Body of pancreas (tissue), 4 donors: Measurements from ENCODE around the gene ATP13A2. TPM values are rescaled to one million over a fixed set of nuclear protein-coding genes. Genes with fewer than 3 reads are reported as not detected.

Experiments
- ATAC-seq: fragments of 150-250 bp; one replicate; pipeline ENCODE4 v1.9.1; 2016
- DNase-seq, 4 donors: peaks; one replicate each; pipeline ENCODE4 v3.0.0-alpha.2; 2019
- H3K27ac ChIP-seq, 4 donors: fragments of 200-600 bp; sonication (generic); 1 replicate in 3 of 4; 2 replicates in 1 of 4; pipeline versions ENCODE4 v1.5.1 to v1.6.1; 2016 to 2019; ENCODE audit warnings: mild to moderate bottlenecking in 1 of 4, mixed read lengths in 1 of 4, moderate library complexity in 1 of 4
- H3K27me3 ChIP-seq, 2 donors: fragments of 200-600 bp; sonication (generic); one replicate each; pipeline ENCODE4 v1.6.0; 2016; ENCODE audit warnings: mild to moderate bottlenecking in 1 of 2
- H3K36me3 ChIP-seq, 2 donors: fragments of 200-600 bp; sonication (generic); replicated peaks in 1 of 2; 2 replicates each; pipeline ENCODE4 v1.5.1; 2016; ENCODE audit warnings: low read depth in 2 of 2; ENCODE audit not compliant: insufficient read depth in 1 of 2
- H3K4me1 ChIP-seq: fragments of 200-600 bp; sonication (generic); one replicate; pipeline ENCODE4 v1.6.0; 2016
- H3K4me3 ChIP-seq, 2 donors: fragments of 200-600 bp; sonication (generic); 1 replicate in 1 of 2; 2 replicates in 1 of 2; pipeline ENCODE4 v1.5.1; 2016 to 2019
- H3K9me3 ChIP-seq, 3 donors: fragments of 200-600 bp; sonication (generic); 1 replicate in 2 of 3; 2 replicates in 1 of 3; pipeline ENCODE4 v1.5.1; 2016
- CTCF ChIP-seq, 7 experiments: fragments of 450-650 bp in 4 of 7; fragments of 200-600 bp in 3 of 7; sonication (generic) in 3 of 7; IDR thresholded peaks; one replicate each; pipeline ENCODE4 v1.5.1; 2016 to 2019; ENCODE audit warnings: antibody characterized with exemption in 7 of 7
- POLR2A ChIP-seq, 3 donors: fragments of 450-650 bp; IDR thresholded peaks; one replicate each; pipeline ENCODE4 v1.6.1; 2016; ENCODE audit warnings: antibody characterized with exemption in 3 of 3, mild to moderate bottlenecking in 2 of 3
- WGBS, 2 donors: methylation state at CpG; one replicate each; pipeline ENCODE4 v1.1.5; 2017; 5-methylcytosine and 5-hydroxymethylcytosine counted together
- intact Hi-C: fragments of 100-400 bp; cut with DNase I; formaldehyde crosslinking; loops from one replicate; pipeline ENCODE4 v1.15.1; 2023
- total RNA-seq, 2 donors: library from RNA; depleted of rRNA; stranded (reverse); fragments of >200 nt; gene quantifications; one replicate each; pipeline ENCODE4 v1.1.0, GENCODE V29; 2016

ATP13A2 gene
- total RNA-seq, 2 donors from 2014 or later, result 56.8 to 61.0 TPM

GRCh38 chr1:17045634-17046333 is 34.1 kb upstream of the ATP13A2 start:
- peaks cover 0 to 13% of the 10 kb centered on the region in 2 donors for H3K36me3 ChIP-seq
- H3K9me3 ChIP-seq, result no peaks in the 10 kb centered on the region
- no peak overlapping the region for H3K4me3 ChIP-seq
- ATAC-seq, result peak; percentile 70
- peak overlapping the region in 3 of 4 donors; percentile 7 to 69 (median 11) for H3K27ac ChIP-seq
- peaks cover 14% of the 10 kb centered on the region for H3K4me1 ChIP-seq
- peak in 2 of 4 donors; percentile 14 to 27 for DNase-seq
- 23 to 31% methylated on average over 9 of the region's 9 CpGs for WGBS, 2 donors
- H3K27me3 ChIP-seq, result no peaks in the 10 kb centered on the region
- intact Hi-C loops, result no loop called here
- TF ChIP-seq CTCF (IDR thresholded peaks at IDR 0.05) (peak; percentile 59 to 93 (median 90)), POLR2A (IDR thresholded peaks at IDR 0.05) (no peak)

GRCh38 chr1:17045150-17045549 is 33.4 kb upstream of the ATP13A2 start:
- no peak for ATAC-seq
- peak overlapping the region in 1 of 4 donors; percentile 69 for H3K27ac ChIP-seq
- WGBS, 2 donors, result 66 to 68% methylated on average over 5 of the region's 5 CpGs

GRCh38 chr1:17043676-17044075 is 31.9 kb upstream of the ATP13A2 start:
- ATAC-seq, result no peak

More at GRCh38 chr1:17045150-17045549, 33.4 kb upstream of the ATP13A2 start:
- no peak for TF ChIP-seq POLR2A (IDR thresholded peaks at IDR 0.05)
- TF ChIP-seq CTCF (IDR thresholded peaks at IDR 0.05), result no peak
- Histone ChIP-seq H3K27me3 (no peaks in the 10 kb centered on the region), H3K9me3 (no peaks in the 10 kb centered on the region), H3K36me3 (peaks cover 0 to 13% of the 10 kb centered on the region in 2 donors), H3K4me3 (no peak overlapping the region), H3K4me1 (peaks cover 14% of the 10 kb centered on the region)
- intact Hi-C loops, result no loop called here
- no peak for DNase-seq

GRCh38 chr1:17040135-17040534 is 28.4 kb upstream of the ATP13A2 start:
- no peak overlapping the region for H3K27ac ChIP-seq
- H3K4me3 ChIP-seq, result no peak overlapping the region
- no peak for TF ChIP-seq POLR2A (IDR thresholded peaks at IDR 0.05)
- no peak for TF ChIP-seq CTCF (IDR thresholded peaks at IDR 0.05)
- 84 to 86% methylated on average over 1 of the region's 1 CpG for WGBS, 2 donors
- intact Hi-C loops, result loop anchor here (5.0 kb wide), 1 partner anchor 83 kb away; no protein-coding TSS in a partner anchor
- no peak for ATAC-seq
- H3K27me3 ChIP-seq, result no peaks in the 10 kb centered on the region
- no peaks in the 10 kb centered on the region for H3K9me3 ChIP-seq
- DNase-seq, result no peak
- peaks cover 4 to 15% of the 10 kb centered on the region in 2 donors for H3K36me3 ChIP-seq
- no peaks in the 10 kb centered on the region for H3K4me1 ChIP-seq

More at GRCh38 chr1:17043676-17044075, 31.9 kb upstream of the ATP13A2 start:
- Histone ChIP-seq H3K4me3 (no peak overlapping the region), H3K27me3 (no peaks in the 10 kb centered on the region), H3K4me1 (peaks cover 14% of the 10 kb centered on the region), H3K36me3 (peaks cover 0 to 13% of the 10 kb centered on the region in 2 donors), H3K27ac (no peak overlapping the region), H3K9me3 (no peaks in the 10 kb centered on the region)
- no peak for TF ChIP-seq CTCF (IDR thresholded peaks at IDR 0.05)
- intact Hi-C loops, result loop anchor here (5.0 kb wide), 1 partner anchor 86 kb away; no protein-coding TSS in a partner anchor
- no peak for DNase-seq
- 69 to 81% methylated on average over 5 of the region's 5 CpGs for WGBS, 2 donors
